Peyer's patch (tissue), 4 donors: ENCODE data around the gene DMD.

ENCODE experiments used
- POLR2A ChIP-seq, 2 donors: fragments of 450-650 bp; IDR thresholded peaks; one replicate each; pipeline ENCODE4 v1.5.1; 2017; ENCODE audit warnings: antibody characterized with exemption in 2 of 2, mild to moderate bottlenecking in 2 of 2, moderate library complexity in 2 of 2
- TF ChIP-seq, protein P1 (sequence below), 6 experiments: fragments of 450-650 bp in 4 of 6; fragments of 200-600 bp in 2 of 6; sonication (generic) in 1 of 6; IDR thresholded peaks; one replicate each; pipeline ENCODE4 v1.5.1; 2017 to 2019; ENCODE audit warnings: antibody characterized with exemption in 6 of 6, mild to moderate bottlenecking in 3 of 6, moderate library complexity in 1 of 6

DNA sequence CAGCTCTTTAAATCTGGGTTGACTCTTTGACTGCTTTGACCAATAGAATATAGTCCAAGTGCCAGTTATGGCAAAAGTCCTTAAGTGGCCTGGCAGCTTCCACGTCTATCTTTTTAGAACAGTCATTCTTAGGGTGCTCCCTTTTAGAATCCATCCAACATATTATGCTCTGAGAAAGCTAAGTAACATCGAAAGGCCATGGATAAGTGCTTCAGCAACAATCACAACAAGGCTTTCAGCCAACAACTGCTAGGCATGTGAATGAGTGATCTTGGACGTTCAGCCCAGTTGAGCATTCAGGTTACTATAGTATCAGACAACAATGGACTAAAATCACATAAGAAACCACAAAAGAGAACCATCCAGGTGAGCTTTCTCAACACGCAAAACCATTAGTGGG lies 818.7 kb downstream of the DMD start:
- TF ChIP-seq, protein P1, sequence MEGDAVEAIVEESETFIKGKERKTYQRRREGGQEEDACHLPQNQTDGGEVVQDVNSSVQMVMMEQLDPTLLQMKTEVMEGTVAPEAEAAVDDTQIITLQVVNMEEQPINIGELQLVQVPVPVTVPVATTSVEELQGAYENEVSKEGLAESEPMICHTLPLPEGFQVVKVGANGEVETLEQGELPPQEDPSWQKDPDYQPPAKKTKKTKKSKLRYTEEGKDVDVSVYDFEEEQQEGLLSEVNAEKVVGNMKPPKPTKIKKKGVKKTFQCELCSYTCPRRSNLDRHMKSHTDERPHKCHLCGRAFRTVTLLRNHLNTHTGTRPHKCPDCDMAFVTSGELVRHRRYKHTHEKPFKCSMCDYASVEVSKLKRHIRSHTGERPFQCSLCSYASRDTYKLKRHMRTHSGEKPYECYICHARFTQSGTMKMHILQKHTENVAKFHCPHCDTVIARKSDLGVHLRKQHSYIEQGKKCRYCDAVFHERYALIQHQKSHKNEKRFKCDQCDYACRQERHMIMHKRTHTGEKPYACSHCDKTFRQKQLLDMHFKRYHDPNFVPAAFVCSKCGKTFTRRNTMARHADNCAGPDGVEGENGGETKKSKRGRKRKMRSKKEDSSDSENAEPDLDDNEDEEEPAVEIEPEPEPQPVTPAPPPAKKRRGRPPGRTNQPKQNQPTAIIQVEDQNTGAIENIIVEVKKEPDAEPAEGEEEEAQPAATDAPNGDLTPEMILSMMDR (IDR thresholded peaks at IDR 0.05): no peak
- no peak for TF ChIP-seq POLR2A (IDR thresholded peaks at IDR 0.05)
